Activated CD4-positive, alpha-beta T cell treated with anti-CD3 and anti-CD28 coated beads for 1 hour (primary cell): ENCODE measurements around the gene LRG1.
A peak's percentile ranks its signal among the peaks of the same experiment; 100 is the strongest.
"Not testable (repeated sequence)": the region's sequence is repeated elsewhere in the genome, so short reads cannot be mapped to it uniquely, and the experiment has no call there.

Source experiments
- DNase-seq: peaks from one replicate; pipeline ENCODE4 v3.0.0-alpha.2; 2020

The LRG1 gene

GRCh38 chr19:4575267-4576015 lies 35.6 kb upstream of the LRG1 start:
- no peak for DNase-seq

- DNase-seq = no peak
Observed at GRCh38 chr19:4573682-4574081, 33.8 kb upstream of the LRG1 start.

- DNase-seq = no peak
Observed at GRCh38 chr19:4571305-4571917, 31.6 kb upstream of the LRG1 start.

GRCh38 chr19:4570916-4571304 lies 31.1 kb upstream of the LRG1 start:
- no peak for DNase-seq

- DNase-seq = no peak
Observed at GRCh38 chr19:4570402-4570801, 30.6 kb upstream of the LRG1 start.

- no peak for DNase-seq
Observed at GRCh38 chr19:4568886-4569285, 29.1 kb upstream of the LRG1 start.

- peak; percentile 34 for DNase-seq
Observed at GRCh38 chr19:4567584-4568071, 27.8 kb upstream of the LRG1 start.

- no peak for DNase-seq
Observed at GRCh38 chr19:4566402-4567051, 26.7 kb upstream of the LRG1 start.

- not testable (repeated sequence) for DNase-seq
Observed at GRCh38 chr19:4563562-4563961, 23.7 kb upstream of the LRG1 start.

- not testable (repeated sequence) for DNase-seq
Observed at GRCh38 chr19:4562085-4562484, 22.2 kb upstream of the LRG1 start.

GRCh38 chr19:4559569-4559968 lies 19.7 kb upstream of the LRG1 start, which contains the start of gene SEMA6B:
TSS of gene SEMA6B (minus strand) at chr19:4559684. CDS start at chr19:4558457, 1,227 bp downstream.
- DNase-seq = no peak

- DNase-seq = no peak
Observed at GRCh38 chr19:4557971-4558941, 18.4 kb upstream of the LRG1 start.

- DNase-seq = no peak
Observed at GRCh38 chr19:4557144-4557970, 17.5 kb upstream of the LRG1 start.

GRCh38 chr19:4556597-4557127 lies 16.8 kb upstream of the LRG1 start:
- DNase-seq = no peak

GRCh38 chr19:4555657-4556561 lies 16.1 kb upstream of the LRG1 start:
- no peak for DNase-seq

GRCh38 chr19:4554717-4555116 lies 14.9 kb upstream of the LRG1 start:
- DNase-seq = no peak

- no peak for DNase-seq
Observed at GRCh38 chr19:4553775-4554174, 13.9 kb upstream of the LRG1 start.

GRCh38 chr19:4553092-4553695 lies 13.4 kb upstream of the LRG1 start:
- no peak for DNase-seq

GRCh38 chr19:4552525-4552819 lies 12.6 kb upstream of the LRG1 start:
- DNase-seq = no peak

GRCh38 chr19:4550479-4551050 lies 10.7 kb upstream of the LRG1 start:
- no peak for DNase-seq
